HEK293 (cell line): ENCODE results near the gene FRMD4A.

ENCODE experiments used
- CTCF ChIA-PET: fragments of 350-600 bp; formaldehyde crosslinking; extraction: SDS; loops from one replicate; lab custom pipeline; 2021; ENCODE audit warnings: antibody characterized with exemption; lab: Yijun Ruan, JAX
- POLR2A ChIA-PET: fragments of 300-600 bp; formaldehyde crosslinking; extraction: SDS; loops from one replicate; lab custom pipeline; 2020; ENCODE audit warnings: antibody characterized with exemption, inconsistent platforms; lab: Yijun Ruan, JAX
- H3K27ac ChIP-seq: fragments of 200-500 bp; sonication (Bioruptor generic); 2 replicates; pipeline ENCODE4 v1.5.1; 2014; ENCODE audit warnings: low read depth, low read length, control low read depth, inconsistent platforms; ENCODE audit errors: extremely low read depth
- H3K36me3 ChIP-seq, 2 experiments: fragments of 200-500 bp in 1 of 2; sonication (Bioruptor generic) in 1 of 2; 1 replicate in 1 of 2; 2 replicates in 1 of 2; pipeline ENCODE4 v1.5.1; 2014 to 2017; ENCODE audit warnings: inconsistent platforms in 2 of 2, low read length in 2 of 2; ENCODE audit not compliant: control insufficient read depth in 2 of 2, insufficient read depth in 1 of 2
- H3K4me1 ChIP-seq: fragments of 200-500 bp; sonication (Bioruptor generic); 2 replicates; pipeline ENCODE4 v1.5.1; 2014; ENCODE audit warnings: mild to moderate bottlenecking, low read length, inconsistent platforms; ENCODE audit not compliant: control insufficient read depth, insufficient read depth
- H3K4me3 ChIP-seq: 2 replicates; pipeline ENCODE4 v1.5.1; 2011; ENCODE audit warnings: low read depth, mild to moderate bottlenecking, control low read depth, low read length, moderate library complexity
- H3K9me3 ChIP-seq: fragments of 200-500 bp; sonication (Bioruptor generic); 2 replicates; pipeline ENCODE4 v1.5.1; 2014; ENCODE audit warnings: low read depth, low read length, inconsistent platforms; ENCODE audit not compliant: control insufficient read depth, insufficient read depth
- KLF17 ChIP-seq: fragments of 450-650 bp; formaldehyde crosslinking; IDR thresholded peaks from 2 replicates; pipeline ENCODE4 v1.5.1; 2016; ENCODE audit warnings: missing biosample characterization, missing genetic modification characterization
- MEIS1 ChIP-seq: sonication (generic); formaldehyde crosslinking; IDR thresholded peaks from 2 replicates; pipeline ENCODE4 v1.8.1; 2022; ENCODE audit warnings: missing genetic modification reagents, mild to moderate bottlenecking, borderline replicate concordance
- PRDM2 ChIP-seq: fragments of 450-650 bp; formaldehyde crosslinking; IDR thresholded peaks from 2 replicates; pipeline ENCODE4 v1.5.1; 2016; ENCODE audit warnings: missing biosample characterization, missing genetic modification characterization, borderline replicate concordance
- ZBTB1 ChIP-seq: fragments of 450-650 bp; formaldehyde crosslinking; IDR thresholded peaks from 2 replicates; pipeline ENCODE4 v1.5.1; 2016; ENCODE audit warnings: missing biosample characterization, missing genetic modification characterization
- ZBTB10 ChIP-seq: fragments of 450-650 bp; formaldehyde crosslinking; IDR thresholded peaks from 2 replicates; pipeline ENCODE4 v1.5.1; 2016; ENCODE audit warnings: missing biosample characterization, missing genetic modification characterization
- ZBTB44 ChIP-seq: fragments of 450-650 bp; IDR thresholded peaks from 2 replicates; pipeline ENCODE4 v1.5.1; 2018; ENCODE audit warnings: missing biosample characterization, mild to moderate bottlenecking, missing genetic modification characterization
- ZNF112 ChIP-seq: fragments of 450-650 bp; formaldehyde crosslinking; IDR thresholded peaks from 2 replicates; pipeline ENCODE4 v1.5.0; 2017; ENCODE audit warnings: missing biosample characterization, missing genetic modification characterization
- ZNF202 ChIP-seq: fragments of 450-650 bp; formaldehyde crosslinking; IDR thresholded peaks from 2 replicates; pipeline ENCODE4 v1.5.1; 2016; ENCODE audit warnings: missing biosample characterization, missing genetic modification characterization, borderline replicate concordance
- ZNF292 ChIP-seq: fragments of 450-650 bp; formaldehyde crosslinking; IDR thresholded peaks from 2 replicates; pipeline ENCODE4 v1.5.1; 2016; ENCODE audit warnings: low read depth, missing biosample characterization, missing genetic modification characterization, borderline replicate concordance
- ZNF302 ChIP-seq: fragments of 450-650 bp; formaldehyde crosslinking; IDR thresholded peaks from 2 replicates; pipeline ENCODE4 v1.5.1; 2016; ENCODE audit warnings: missing biosample characterization, missing genetic modification characterization, low read depth
- ZNF398 ChIP-seq: fragments of 450-650 bp; formaldehyde crosslinking; IDR thresholded peaks from 2 replicates; pipeline ENCODE4 v1.5.1; 2017; ENCODE audit warnings: missing biosample characterization, missing genetic modification characterization
- ZNF433 ChIP-seq: fragments of 450-650 bp; formaldehyde crosslinking; IDR thresholded peaks from 2 replicates; pipeline ENCODE4 v1.5.1; 2016; ENCODE audit warnings: missing biosample characterization, missing genetic modification characterization, low read depth
- ZNF488 ChIP-seq: fragments of 450-650 bp; formaldehyde crosslinking; IDR thresholded peaks from 2 replicates; pipeline ENCODE4 v1.5.1; 2016; ENCODE audit warnings: missing biosample characterization, missing genetic modification characterization
- ZNF571 ChIP-seq: fragments of 450-650 bp; formaldehyde crosslinking; IDR thresholded peaks from 2 replicates; pipeline ENCODE4 v1.5.0; 2017; ENCODE audit warnings: missing biosample characterization, missing genetic modification characterization
- ZNF580 ChIP-seq: fragments of 450-650 bp; formaldehyde crosslinking; IDR thresholded peaks from 2 replicates; pipeline ENCODE4 v1.5.1; 2016; ENCODE audit warnings: missing biosample characterization, missing genetic modification characterization
- ZNF677 ChIP-seq: fragments of 450-650 bp; IDR thresholded peaks from 2 replicates; pipeline ENCODE4 v1.5.0; 2018; ENCODE audit warnings: missing biosample characterization, mild to moderate bottlenecking, missing genetic modification characterization, moderate library complexity
- ZSCAN16 ChIP-seq: fragments of 450-650 bp; formaldehyde crosslinking; IDR thresholded peaks from 2 replicates; pipeline ENCODE4 v1.5.1; 2016; ENCODE audit warnings: missing biosample characterization, missing genetic modification characterization

The FRMD4A gene

GRCh38 chr10:13957856-13958255 lies 372.9 kb downstream of the FRMD4A start:
- POLR2A ChIA-PET: no interaction called here
- TF ChIP-seq ZNF571 (tag by site-specific recombination) (no peak), ZSCAN16 (no peak), ZBTB44 (tag by site-specific recombination) (no peak), MEIS1 (no peak), ZNF398 (tag by site-specific recombination) (no peak), PRDM2 (tag by site-specific recombination) (no peak), ZNF202 (no peak), ZNF677 (tag by site-specific recombination) (no peak), ZBTB1 (tag by site-specific recombination) (no peak), ZNF112 (no peak), ZNF580 (tag by site-specific recombination) (no peak), ZBTB10 (no peak), KLF17 (tag by site-specific recombination) (no peak), ZNF302 (tag by site-specific recombination) (no peak), ZNF292 (no peak), ZNF433 (tag by site-specific recombination) (no peak), ZNF488 (no peak)
- no peaks in the 10 kb centered on the region for H3K36me3 ChIP-seq
- H3K9me3 ChIP-seq: no peaks in the 10 kb centered on the region
- CTCF ChIA-PET: no interaction called here
- H3K4me3 ChIP-seq: no peak overlapping the region
- no peaks in the 10 kb centered on the region for H3K4me1 ChIP-seq
- H3K27ac ChIP-seq: no peak overlapping the region
